SK-N-SH treated with all-trans-retinoic acid at 6 μM for 48 hours (cell line): ENCODE data around the gene ZNF672.

Experiments used
- ATAC-seq: fragments of 200-7000 bp; cut with Tn5 transposase; 3 replicates; pipeline ENCODE4 v1.9.1; 2020; ENCODE audit warnings: mild to moderate bottlenecking, moderate library complexity
- ARNTL ChIP-seq: fragments of 450-650 bp; formaldehyde crosslinking; IDR thresholded peaks from 2 replicates; pipeline ENCODE4 v1.5.0; 2020; ENCODE audit warnings: low read depth, mild to moderate bottlenecking, moderate library complexity, borderline replicate concordance
- BACH2 ChIP-seq: fragments of 250-450 bp; sonication (Bioruptor Pico); IDR thresholded peaks from 2 replicates; pipeline ENCODE4 v1.9.0; 2021; ENCODE audit warnings: mild to moderate bottlenecking, borderline replicate concordance
- CSRNP3 ChIP-seq: fragments of 250-450 bp; sonication (Bioruptor Pico); IDR thresholded peaks from 2 replicates; pipeline ENCODE4 v1.5.1; 2021; ENCODE audit warnings: mild to moderate bottlenecking, moderate library complexity
- ESRRG ChIP-seq: fragments of 250-450 bp; sonication (Bioruptor Pico); IDR thresholded peaks from 2 replicates; pipeline ENCODE4 v1.6.1; 2021; ENCODE audit warnings: mild to moderate bottlenecking
- GLIS3 ChIP-seq: fragments of 250-450 bp; sonication (Bioruptor Pico); IDR thresholded peaks from 2 replicates; pipeline ENCODE4 v1.5.0; 2020; ENCODE audit warnings: mild to moderate bottlenecking, moderate library complexity
- OSR1 ChIP-seq: fragments of 250-450 bp; sonication (Bioruptor Pico); IDR thresholded peaks from 2 replicates; pipeline ENCODE4 v1.8.0; 2022; ENCODE audit warnings: moderate library complexity, mild to moderate bottlenecking, inconsistent platforms
- POU6F1 ChIP-seq: fragments of 250-450 bp; sonication (Bioruptor Pico); IDR thresholded peaks from 2 replicates; pipeline ENCODE4 v1.8.0; 2021; ENCODE audit warnings: low read depth, mild to moderate bottlenecking, moderate library complexity, borderline replicate concordance
- PPARA ChIP-seq: fragments of 250-450 bp; sonication (Bioruptor Pico); IDR thresholded peaks from 2 replicates; pipeline ENCODE4 v1.5.0; 2020; ENCODE audit warnings: mild to moderate bottlenecking, borderline replicate concordance
- RARB ChIP-seq: fragments of 250-450 bp; sonication (Bioruptor Pico); IDR thresholded peaks from 2 replicates; pipeline ENCODE4 v1.8.0; 2021; ENCODE audit warnings: mild to moderate bottlenecking, moderate library complexity
- SNAI2 ChIP-seq: fragments of 250-450 bp; sonication (Bioruptor Pico); IDR thresholded peaks from 2 replicates; pipeline ENCODE4 v1.5.0; 2020; ENCODE audit warnings: mild to moderate bottlenecking, moderate library complexity
- TCF4 ChIP-seq: fragments of 250-450 bp; sonication (Bioruptor Pico); IDR thresholded peaks from 2 replicates; pipeline ENCODE4 v1.8.0; 2021; ENCODE audit warnings: mild to moderate bottlenecking, moderate library complexity, borderline replicate concordance
- TOX ChIP-seq: fragments of 250-450 bp; sonication (Bioruptor Pico); IDR thresholded peaks from 2 replicates; pipeline ENCODE4 v1.8.0; 2021; ENCODE audit warnings: mild to moderate bottlenecking, moderate library complexity, borderline replicate concordance
- TSHZ2 ChIP-seq: fragments of 250-450 bp; sonication (Bioruptor Pico); IDR thresholded peaks from 2 replicates; pipeline ENCODE4 v1.5.0; 2020; ENCODE audit warnings: mild to moderate bottlenecking, moderate library complexity
- ZC3H10 ChIP-seq: fragments of 250-450 bp; sonication (Bioruptor Pico); IDR thresholded peaks from 2 replicates; pipeline ENCODE4 v1.5.1; 2021; ENCODE audit warnings: mild to moderate bottlenecking, moderate library complexity
- ZFP3 ChIP-seq: fragments of 250-450 bp; sonication (Bioruptor Pico); IDR thresholded peaks from 2 replicates; pipeline ENCODE4 v1.5.0; 2020; ENCODE audit warnings: mild to moderate bottlenecking, moderate library complexity
- ZFP30 ChIP-seq: fragments of 450-650 bp; formaldehyde crosslinking; IDR thresholded peaks from 2 replicates; pipeline ENCODE4 v1.5.0; 2022; ENCODE audit warnings: mild to moderate bottlenecking, moderate library complexity
- ZNF8 ChIP-seq: fragments of 450-650 bp; formaldehyde crosslinking; IDR thresholded peaks from 2 replicates; pipeline ENCODE4 v1.5.0; 2020; ENCODE audit warnings: mild to moderate bottlenecking, moderate library complexity
- TF ChIP-seq, protein P1 (sequence below): fragments of 250-450 bp; sonication (Bioruptor Pico); IDR thresholded peaks from 2 replicates; pipeline ENCODE4 v1.8.0; 2020; ENCODE audit warnings: mild to moderate bottlenecking, moderate library complexity, borderline replicate concordance
- TF ChIP-seq, protein P2 (sequence below): fragments of 250-450 bp; sonication (Bioruptor Pico); IDR thresholded peaks from 2 replicates; pipeline ENCODE4 v1.5.1; 2020; ENCODE audit warnings: low read depth, mild to moderate bottlenecking, moderate library complexity

Gene ZNF672

GRCh38 chr1:248824301-248824700 is 13.7 kb upstream of the ZNF672 start:
- TF ChIP-seq, protein P1, sequence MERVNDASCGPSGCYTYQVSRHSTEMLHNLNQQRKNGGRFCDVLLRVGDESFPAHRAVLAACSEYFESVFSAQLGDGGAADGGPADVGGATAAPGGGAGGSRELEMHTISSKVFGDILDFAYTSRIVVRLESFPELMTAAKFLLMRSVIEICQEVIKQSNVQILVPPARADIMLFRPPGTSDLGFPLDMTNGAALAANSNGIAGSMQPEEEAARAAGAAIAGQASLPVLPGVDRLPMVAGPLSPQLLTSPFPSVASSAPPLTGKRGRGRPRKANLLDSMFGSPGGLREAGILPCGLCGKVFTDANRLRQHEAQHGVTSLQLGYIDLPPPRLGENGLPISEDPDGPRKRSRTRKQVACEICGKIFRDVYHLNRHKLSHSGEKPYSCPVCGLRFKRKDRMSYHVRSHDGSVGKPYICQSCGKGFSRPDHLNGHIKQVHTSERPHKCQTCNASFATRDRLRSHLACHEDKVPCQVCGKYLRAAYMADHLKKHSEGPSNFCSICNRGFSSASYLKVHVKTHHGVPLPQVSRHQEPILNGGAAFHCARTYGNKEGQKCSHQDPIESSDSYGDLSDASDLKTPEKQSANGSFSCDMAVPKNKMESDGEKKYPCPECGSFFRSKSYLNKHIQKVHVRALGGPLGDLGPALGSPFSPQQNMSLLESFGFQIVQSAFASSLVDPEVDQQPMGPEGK (CRISPR knock-in tag) = no peak
- TF ChIP-seq TOX (no peak), SNAI2 (CRISPR knock-in tag) (no peak), PPARA (CRISPR knock-in tag) (no peak), ZFP30 (CRISPR knock-in tag) (no peak), CSRNP3 (CRISPR knock-in tag) (no peak), ZC3H10 (CRISPR knock-in tag) (no peak), ZNF8 (CRISPR knock-in tag) (no peak), RARB (CRISPR knock-in tag) (no peak), ESRRG (CRISPR knock-in tag) (no peak), BACH2 (no peak), ZFP3 (CRISPR knock-in tag) (no peak), OSR1 (CRISPR knock-in tag) (no peak), GLIS3 (no peak), POU6F1 (CRISPR knock-in tag) (no peak), TSHZ2 (CRISPR knock-in tag) (no peak), TCF4 (CRISPR knock-in tag) (no peak), ARNTL (no peak)
- ATAC-seq = no peak

DNA sequence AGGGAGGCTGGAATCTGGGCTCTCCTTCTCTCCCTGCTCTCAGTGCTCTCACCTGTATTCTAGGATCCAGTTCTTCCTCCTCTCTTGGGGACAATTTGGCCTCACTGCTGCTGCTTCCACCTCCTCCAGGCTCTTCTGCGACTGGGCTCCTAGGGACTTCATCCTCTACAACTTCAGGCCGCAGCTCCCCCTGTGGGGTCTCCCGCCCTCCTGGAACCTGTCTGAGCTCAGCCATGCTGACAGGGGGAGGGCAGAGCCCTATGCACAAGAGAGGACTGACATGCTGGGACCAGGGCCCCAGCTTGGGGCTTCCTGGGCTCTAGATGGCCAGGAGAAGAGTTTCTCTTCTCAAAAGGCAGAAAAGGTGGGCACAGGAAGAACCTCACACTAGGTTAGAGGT is 13.3 kb upstream of the ZNF672 start:
- ATAC-seq = no peak
- no peak for TF ChIP-seq CSRNP3 (CRISPR knock-in tag)

DNA sequence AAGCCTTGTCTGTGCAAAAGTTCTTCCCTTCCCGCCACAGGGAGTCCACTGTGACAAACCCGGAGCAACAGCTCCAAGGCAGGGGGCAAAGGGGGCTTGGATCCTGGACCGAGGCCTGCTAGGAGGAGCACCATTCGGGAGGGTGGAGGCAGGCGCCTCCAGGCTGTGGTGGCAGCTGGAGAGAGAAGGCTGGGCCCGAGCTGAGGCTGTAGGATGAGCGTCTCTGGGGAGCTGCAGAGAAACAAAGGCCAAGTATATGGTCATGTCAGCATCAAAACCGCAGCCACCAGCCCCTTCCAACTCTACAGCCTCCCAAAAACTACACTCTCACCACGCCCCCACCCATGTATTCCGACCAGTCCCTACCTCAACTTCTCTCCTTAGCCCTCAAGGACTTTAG is 12.9 kb upstream of the ZNF672 start:
- no peak for TF ChIP-seq POU6F1 (CRISPR knock-in tag)
- ATAC-seq = no peak

DNA sequence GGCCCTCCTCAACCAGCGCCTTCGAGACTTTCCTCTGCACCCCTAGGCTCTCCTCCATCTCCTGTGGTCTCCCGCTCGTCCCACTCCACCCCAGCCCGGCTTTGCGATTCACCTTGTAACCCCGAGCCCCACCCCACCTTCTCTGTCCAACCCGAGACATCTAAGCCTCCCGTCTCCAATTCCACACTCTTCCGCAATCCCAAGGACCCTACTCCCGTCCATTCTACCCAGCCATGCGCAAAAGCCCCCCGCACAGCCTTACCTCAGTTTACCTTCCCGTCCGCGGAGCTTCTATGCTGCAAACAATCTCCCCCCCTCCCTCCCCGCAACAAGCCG is 12.5 kb upstream of the ZNF672 start:
- ATAC-seq = peak; percentile 3; the same call in 2 of the 3 replicates

More for the DNA sequence above, 12.5 kb upstream of the ZNF672 start:
- TF ChIP-seq, protein P2, sequence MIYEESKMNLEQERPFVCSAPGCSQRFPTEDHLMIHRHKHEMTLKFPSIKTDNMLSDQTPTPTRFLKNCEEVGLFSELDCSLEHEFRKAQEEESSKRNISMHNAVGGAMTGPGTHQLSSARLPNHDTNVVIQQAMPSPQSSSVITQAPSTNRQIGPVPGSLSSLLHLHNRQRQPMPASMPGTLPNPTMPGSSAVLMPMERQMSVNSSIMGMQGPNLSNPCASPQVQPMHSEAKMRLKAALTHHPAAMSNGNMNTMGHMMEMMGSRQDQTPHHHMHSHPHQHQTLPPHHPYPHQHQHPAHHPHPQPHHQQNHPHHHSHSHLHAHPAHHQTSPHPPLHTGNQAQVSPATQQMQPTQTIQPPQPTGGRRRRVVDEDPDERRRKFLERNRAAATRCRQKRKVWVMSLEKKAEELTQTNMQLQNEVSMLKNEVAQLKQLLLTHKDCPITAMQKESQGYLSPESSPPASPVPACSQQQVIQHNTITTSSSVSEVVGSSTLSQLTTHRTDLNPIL (CRISPR knock-in tag) = no peak
- TF ChIP-seq OSR1 (CRISPR knock-in tag) (no peak), ESRRG (CRISPR knock-in tag) (no peak), ZFP3 (CRISPR knock-in tag) (no peak), GLIS3 (no peak), TOX (no peak)
- TF ChIP-seq, protein P1 (CRISPR knock-in tag) = no peak
- TF ChIP-seq, all 23 proteins: peak for 0
